GM19240 (cell line): ENCODE data around the gene ZNF43.
A peak's percentile ranks its signal among the peaks of the same experiment; 100 is the strongest.
"Not testable (repeated sequence)": the region's sequence is repeated elsewhere in the genome, so short reads cannot be mapped to it uniquely, and the experiment has no call there.

ENCODE experiments used
- DNase-seq: peaks from one replicate; pipeline ENCODE4 v3.0.0; 2011; ENCODE audit warnings: low spot score; ENCODE audit not compliant: insufficient read length

ZNF43 gene

GRCh38 chr19:21808400-21809000 lies 27.5 kb downstream of the ZNF43 start:
- not testable (repeated sequence) for DNase-seq

GRCh38 chr19:21789466-21790085 lies 46.4 kb downstream of the ZNF43 start:
- no peak for DNase-seq

GRCh38 chr19:21786936-21787335 lies 49.0 kb downstream of the ZNF43 start:
- no peak for DNase-seq

GRCh38 chr19:21775792-21776191 lies 60.2 kb downstream of the ZNF43 start:
- not testable (repeated sequence) for DNase-seq

- DNase-seq: peak; percentile 38
Observed at GRCh38 chr19:21767065-21767800, 68.7 kb downstream of the ZNF43 start, which contains the start of gene ZNF100. Gene ZNF100, minus strand, starts transcription at chr19:21767579. Its CDS starts 150 bp downstream, at chr19:21767429.

DNA sequence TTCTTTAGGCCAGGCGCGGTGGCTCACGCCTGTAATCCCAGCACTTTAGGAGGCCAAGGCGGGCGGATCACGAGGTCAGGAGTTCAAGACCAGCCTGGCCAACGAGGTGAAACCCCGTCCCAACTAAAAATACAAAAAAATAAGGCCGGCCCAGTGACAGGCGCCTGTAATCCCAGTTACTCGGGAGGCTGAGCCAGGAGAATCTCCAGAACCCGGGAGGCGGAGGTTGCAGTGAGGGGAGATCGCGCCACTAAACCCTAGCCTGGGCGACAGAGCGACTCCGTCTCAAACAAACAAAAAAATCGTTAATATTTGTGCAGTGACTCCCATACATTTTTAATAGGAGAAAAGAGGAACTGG lies 69.3 kb downstream of the ZNF43 start:
- not testable (repeated sequence) for DNase-seq

DNA sequence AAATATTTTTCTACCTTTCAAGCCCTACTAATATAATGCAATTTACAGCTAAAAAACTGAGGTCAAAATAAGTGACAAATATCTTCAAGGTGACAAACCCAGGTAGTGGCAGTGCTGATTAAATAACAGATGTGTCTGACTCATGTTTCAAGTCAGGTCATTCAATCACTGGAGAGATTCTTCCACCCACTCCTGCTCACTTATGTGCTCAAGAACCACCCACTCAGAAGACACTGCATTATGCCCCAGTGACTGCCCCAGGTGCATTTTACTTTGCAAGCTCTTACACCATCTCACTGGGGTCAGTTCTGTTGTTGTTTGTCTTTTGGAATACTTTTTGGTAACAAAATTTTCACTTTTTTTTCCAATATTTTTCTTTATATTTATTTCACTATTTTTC lies 70.8 kb downstream of the ZNF43 start:
- DNase-seq: no peak

DNA sequence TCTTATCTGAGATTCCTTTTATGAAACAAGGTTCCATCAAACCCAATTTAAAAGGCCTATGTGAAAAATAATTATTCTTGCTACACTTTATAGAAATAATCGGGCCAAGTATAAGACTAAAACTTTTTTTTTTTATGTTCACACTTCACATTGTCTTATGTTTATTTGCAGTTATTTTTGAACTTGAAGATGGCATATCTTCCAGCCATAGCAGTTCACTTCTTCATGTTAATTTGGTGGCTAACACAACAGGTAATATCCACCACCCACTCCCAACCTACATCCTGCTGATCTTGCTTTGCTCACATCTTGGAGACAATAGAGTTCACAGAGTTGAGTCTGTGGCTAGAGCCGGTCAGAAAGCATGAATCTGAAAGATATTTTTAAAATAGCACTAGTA lies 74.4 kb downstream of the ZNF43 start:
- DNase-seq: not testable (repeated sequence)

GRCh38 chr19:21758296-21758695 lies 77.7 kb downstream of the ZNF43 start:
- no peak for DNase-seq

- not testable (repeated sequence) for DNase-seq
Observed at GRCh38 chr19:21755555-21755954, 80.4 kb downstream of the ZNF43 start.
